Upper lobe of left lung (tissue), 6 donors: Measurements from ENCODE around the gene DYDC2. TPM values are rescaled to one million over a fixed set of nuclear protein-coding genes. Genes with fewer than 3 reads are reported as not detected.
A peak's percentile ranks its signal among the peaks of the same experiment; 100 is the strongest.

Experiments used
- ATAC-seq, 2 donors: fragments of 200-7000 bp; cut with Tn5 transposase; one replicate each; pipeline ENCODE4 v1.9.1; 2022; ENCODE audit warnings: mild to moderate bottlenecking in 2 of 2, moderate library complexity in 2 of 2; ENCODE audit not compliant: low FRiP score in 2 of 2
- DNase-seq, 2 donors: peaks; one replicate each; pipeline ENCODE4 v3.0.0-alpha.2; 2019 to 2020
- H3K27ac ChIP-seq, 4 donors: fragments of 200-600 bp; sonication (generic); one replicate each; pipeline ENCODE4 v1.5.1; 2016 to 2019
- H3K27me3 ChIP-seq, 4 donors: fragments of 200-600 bp; sonication (generic); one replicate each; pipeline ENCODE4 v1.5.1; 2017 to 2019
- H3K36me3 ChIP-seq, 4 donors: fragments of 200-600 bp; sonication (generic); one replicate each; pipeline ENCODE4 v1.5.1; 2016 to 2019
- H3K4me1 ChIP-seq, 4 donors: fragments of 200-600 bp; sonication (generic); one replicate each; pipeline ENCODE4 v1.5.1; 2018 to 2019
- H3K4me3 ChIP-seq, 4 donors: fragments of 200-600 bp; sonication (generic); one replicate each; pipeline ENCODE4 v1.5.1; 2017 to 2019; ENCODE audit warnings: mild to moderate bottlenecking in 2 of 4, moderate library complexity in 1 of 4
- H3K9me3 ChIP-seq, 4 donors: fragments of 200-600 bp; sonication (generic); one replicate each; pipeline ENCODE4 v1.5.1; 2018 to 2019
- EP300 ChIP-seq, 4 donors: sonication (generic); formaldehyde crosslinking; IDR thresholded peaks; one replicate each; pipeline ENCODE4 v1.5.1; 2017; ENCODE audit warnings: antibody characterized with exemption in 4 of 4, control low read depth in 2 of 4
- POLR2A ChIP-seq, 4 donors: fragments of 450-650 bp; IDR thresholded peaks; one replicate each; pipeline ENCODE4 v1.5.1; 2016 to 2017; ENCODE audit warnings: antibody characterized with exemption in 4 of 4, mild to moderate bottlenecking in 2 of 4
- POLR2AphosphoS5 ChIP-seq, 2 donors: sonication (generic); formaldehyde crosslinking; IDR thresholded peaks; one replicate each; pipeline ENCODE4 v1.5.1; 2017; ENCODE audit warnings: antibody characterized with exemption in 2 of 2
- WGBS, 2 donors: methylation state at CpG; one replicate each; pipeline ENCODE4 v1.1.5; 2017 to 2018; 5-methylcytosine and 5-hydroxymethylcytosine counted together
- total RNA-seq, 6 donors: library from RNA; depleted of rRNA in 4 of 6; stranded (reverse); fragments of >200 nt in 4 of 6; gene quantifications; one replicate each; pipeline versions ENCODE4 v1.1.0 to v1.2.1, GENCODE V29; 2016 to 2021
- TF ChIP-seq, protein P1 (sequence below), 6 experiments: fragments of 450-650 bp in 4 of 6; fragments of 200-600 bp in 2 of 6; sonication (generic) in 2 of 6; IDR thresholded peaks; one replicate each; pipeline ENCODE4 v1.5.1; 2016 to 2019; ENCODE audit warnings: antibody characterized with exemption in 6 of 6
- donor health status: DM: no; HTN: no; CAD: no; lungs with moderate emphysema.
- donor health status: DM: no; HTN: yes; CAD: no; lungs with severe emphysema.

Gene DYDC2
- total RNA-seq, 6 donors from 2014 or later: 1.9 to 13.7 (median 3.6) TPM; not detected in 2

- 68 to 69% methylated on average over 3 of the region's 3 CpGs for WGBS, 2 donors
- no peak for TF ChIP-seq POLR2AphosphoS5 (IDR thresholded peaks at IDR 0.05)
- TF ChIP-seq, protein P1, sequence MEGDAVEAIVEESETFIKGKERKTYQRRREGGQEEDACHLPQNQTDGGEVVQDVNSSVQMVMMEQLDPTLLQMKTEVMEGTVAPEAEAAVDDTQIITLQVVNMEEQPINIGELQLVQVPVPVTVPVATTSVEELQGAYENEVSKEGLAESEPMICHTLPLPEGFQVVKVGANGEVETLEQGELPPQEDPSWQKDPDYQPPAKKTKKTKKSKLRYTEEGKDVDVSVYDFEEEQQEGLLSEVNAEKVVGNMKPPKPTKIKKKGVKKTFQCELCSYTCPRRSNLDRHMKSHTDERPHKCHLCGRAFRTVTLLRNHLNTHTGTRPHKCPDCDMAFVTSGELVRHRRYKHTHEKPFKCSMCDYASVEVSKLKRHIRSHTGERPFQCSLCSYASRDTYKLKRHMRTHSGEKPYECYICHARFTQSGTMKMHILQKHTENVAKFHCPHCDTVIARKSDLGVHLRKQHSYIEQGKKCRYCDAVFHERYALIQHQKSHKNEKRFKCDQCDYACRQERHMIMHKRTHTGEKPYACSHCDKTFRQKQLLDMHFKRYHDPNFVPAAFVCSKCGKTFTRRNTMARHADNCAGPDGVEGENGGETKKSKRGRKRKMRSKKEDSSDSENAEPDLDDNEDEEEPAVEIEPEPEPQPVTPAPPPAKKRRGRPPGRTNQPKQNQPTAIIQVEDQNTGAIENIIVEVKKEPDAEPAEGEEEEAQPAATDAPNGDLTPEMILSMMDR (IDR thresholded peaks at IDR 0.05): no peak
- TF ChIP-seq POLR2A (IDR thresholded peaks at IDR 0.05): no peak
- no peak for TF ChIP-seq EP300 (IDR thresholded peaks at IDR 0.05)
- Histone ChIP-seq H3K27ac (no peak overlapping the region), H3K27me3 (no peaks in the 10 kb centered on the region), H3K4me1 (no peaks in the 10 kb centered on the region), H3K36me3 (no peaks in the 10 kb centered on the region), H3K4me3 (no peak overlapping the region), H3K9me3 (no peaks in the 10 kb centered on the region)
- no peak for DNase-seq
- ATAC-seq: no peak
These were observed 33.3 kb upstream of the DYDC2 start for GRCh38 chr10:80323311-80323710.

- WGBS, 2 donors: 42 to 55% methylated on average over 1 of the region's 1 CpG
These were observed 32.5 kb upstream of the DYDC2 start for GRCh38 chr10:80324086-80324485.

GRCh38 chr10:80324891-80325364 is 31.7 kb upstream of the DYDC2 start:
- 59 to 65% methylated on average over 6 of the region's 6 CpGs for WGBS, 2 donors
- Histone ChIP-seq H3K9me3 (no peaks in the 10 kb centered on the region), H3K4me1 (no peaks in the 10 kb centered on the region), H3K27me3 (no peaks in the 10 kb centered on the region), H3K36me3 (no peaks in the 10 kb centered on the region), H3K27ac (no peak overlapping the region), H3K4me3 (no peak overlapping the region)
- DNase-seq: no peak
- TF ChIP-seq POLR2A (IDR thresholded peaks at IDR 0.05): no peak
- TF ChIP-seq POLR2AphosphoS5 (IDR thresholded peaks at IDR 0.05): no peak
- no peak for ATAC-seq

More at GRCh38 chr10:80324086-80324485, 32.5 kb upstream of the DYDC2 start:
- Histone ChIP-seq H3K36me3 (no peaks in the 10 kb centered on the region), H3K27me3 (no peaks in the 10 kb centered on the region), H3K4me3 (no peak overlapping the region), H3K9me3 (no peaks in the 10 kb centered on the region), H3K27ac (no peak overlapping the region), H3K4me1 (no peaks in the 10 kb centered on the region)
- no peak for TF ChIP-seq EP300 (IDR thresholded peaks at IDR 0.05)
- no peak for TF ChIP-seq POLR2A (IDR thresholded peaks at IDR 0.05)
- ATAC-seq: no peak
- DNase-seq: no peak

DNA sequence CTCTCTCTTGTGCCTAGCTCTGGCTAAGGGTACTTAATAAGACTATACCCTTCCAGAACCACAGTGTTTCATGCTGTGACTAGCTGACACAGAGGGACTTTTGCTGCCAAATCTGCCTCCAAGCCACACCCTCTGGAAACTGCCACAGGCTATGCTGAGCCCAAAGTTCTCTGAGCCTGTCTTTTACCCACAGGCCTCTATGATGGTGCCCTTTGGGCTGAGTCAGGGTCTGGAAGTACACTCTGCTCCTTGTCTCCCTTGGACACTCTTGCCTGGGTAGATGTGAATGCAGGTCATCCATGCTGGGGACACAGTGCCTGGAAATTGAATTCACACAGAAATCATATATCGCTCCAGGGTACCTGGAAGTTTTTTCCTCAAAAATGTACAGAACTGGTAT is 22.6 kb upstream of the DYDC2 start:
- Histone ChIP-seq H3K27me3 (no peaks in the 10 kb centered on the region), H3K4me1 (no peaks in the 10 kb centered on the region), H3K36me3 (no peaks in the 10 kb centered on the region), H3K27ac (no peak overlapping the region), H3K9me3 (no peaks in the 10 kb centered on the region), H3K4me3 (no peak overlapping the region)
- TF ChIP-seq POLR2A (IDR thresholded peaks at IDR 0.05) (no peak), POLR2AphosphoS5 (IDR thresholded peaks at IDR 0.05) (no peak), EP300 (IDR thresholded peaks at IDR 0.05) (no peak)
- TF ChIP-seq, protein P1 (IDR thresholded peaks at IDR 0.05): no peak
- 90 to 96% methylated on average over 1 of the region's 1 CpG for WGBS, 2 donors
- DNase-seq (no peak), ATAC-seq (peak in 1 of 2 donors; percentile 41)

DNA sequence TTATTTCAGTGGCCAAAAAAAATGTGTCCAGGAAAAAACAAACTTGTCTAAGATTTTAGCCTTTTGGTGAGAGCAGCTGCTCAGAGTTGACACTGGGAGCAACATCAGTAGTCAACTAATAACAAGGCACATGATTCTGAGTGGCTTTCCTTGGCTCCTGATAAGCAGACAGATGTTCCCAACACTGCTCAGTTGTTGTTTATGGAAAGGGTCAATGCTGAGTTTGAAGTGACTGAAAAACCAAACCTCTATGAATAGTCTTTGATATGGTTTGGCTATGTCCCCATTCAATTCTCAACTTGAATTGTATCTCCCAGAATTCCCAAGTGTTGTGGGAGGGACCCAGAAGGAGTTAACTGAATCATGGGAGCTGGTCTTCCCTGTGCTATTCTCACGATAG is 12.3 kb upstream of the DYDC2 start:
- Histone ChIP-seq H3K27ac (no peak overlapping the region), H3K4me1 (no peaks in the 10 kb centered on the region), H3K9me3 (no peaks in the 10 kb centered on the region), H3K36me3 (no peaks in the 10 kb centered on the region), H3K27me3 (no peaks in the 10 kb centered on the region), H3K4me3 (no peak overlapping the region)
- ATAC-seq (no peak), DNase-seq (no peak)
- WGBS, 2 donors: 80 to 86% methylated on average over 1 of the region's 1 CpG
- TF ChIP-seq EP300 (IDR thresholded peaks at IDR 0.05) (no peak), POLR2AphosphoS5 (IDR thresholded peaks at IDR 0.05) (no peak), POLR2A (IDR thresholded peaks at IDR 0.05) (no peak)
- TF ChIP-seq, protein P1 (IDR thresholded peaks at IDR 0.05): no peak

- 67% methylated on average over 2 of the region's 2 CpGs for WGBS, 2 donors
- no peaks in the 10 kb centered on the region for H3K27me3 ChIP-seq
- ATAC-seq (no peak), DNase-seq (no peak)
- H3K36me3 ChIP-seq: no peaks in the 10 kb centered on the region
- no peak overlapping the region for H3K4me3 ChIP-seq
- no peaks in the 10 kb centered on the region for H3K4me1 ChIP-seq
- H3K27ac ChIP-seq: no peak overlapping the region
- H3K9me3 ChIP-seq: no peaks in the 10 kb centered on the region
- no peak for TF ChIP-seq POLR2A (IDR thresholded peaks at IDR 0.05)
- TF ChIP-seq, protein P1 (IDR thresholded peaks at IDR 0.05): no peak
- no peak for TF ChIP-seq EP300 (IDR thresholded peaks at IDR 0.05)
- no peak for TF ChIP-seq POLR2AphosphoS5 (IDR thresholded peaks at IDR 0.05)
These were observed 11.7 kb upstream of the DYDC2 start for GRCh38 chr10:80344912-80345311.
